OCI-LY1 (cell line): ENCODE data around the gene PAPPA.

Experiments used
- H2AFZ ChIP-seq: fragments of 200-600 bp; sonication (generic), shearing (Covaris generic); 2 replicates; pipeline ENCODE4 v1.6.0; 2014; ENCODE audit warnings: antibody characterized with exemption, mild to moderate bottlenecking, low read length
- H3F3A ChIP-seq: fragments of 200-600 bp; sonication (generic), shearing (Covaris generic); 2 replicates; pipeline ENCODE4 v1.6.0; 2014; ENCODE audit warnings: mild to moderate bottlenecking, antibody characterized with exemption, low read length, moderate library complexity; ENCODE audit not compliant: insufficient read depth
- H3K27ac ChIP-seq: fragments of 200-600 bp; sonication (generic); 2 replicates; pipeline ENCODE4 v1.5.1; 2014; ENCODE audit warnings: low read length, mixed run types, mild to moderate bottlenecking, low read depth; ENCODE audit not compliant: poor library complexity, severe bottlenecking
- H3K27me3 ChIP-seq: fragments of 200-600 bp; sonication (generic); 2 replicates; pipeline ENCODE4 v1.6.0; 2014; ENCODE audit warnings: antibody characterized with exemption, mild to moderate bottlenecking, low read length, moderate library complexity; ENCODE audit not compliant: insufficient read depth
- H3K36me3 ChIP-seq: fragments of 200-600 bp; sonication (generic); 2 replicates; pipeline ENCODE4 v1.6.1; 2014; ENCODE audit warnings: mild to moderate bottlenecking, antibody characterized with exemption, low read length, moderate library complexity, mixed read lengths; ENCODE audit not compliant: insufficient read depth
- H3K4me1 ChIP-seq: fragments of 200-600 bp; sonication (generic); 2 replicates; pipeline ENCODE4 v1.5.1; 2014; ENCODE audit warnings: mild to moderate bottlenecking, low read length, moderate library complexity; ENCODE audit not compliant: insufficient read depth, severe bottlenecking
- H3K4me2 ChIP-seq: fragments of 200-600 bp; sonication (generic), shearing (Covaris generic); 2 replicates; pipeline ENCODE4 v1.6.1; 2014; ENCODE audit warnings: low read length
- H3K4me3 ChIP-seq: fragments of 200-600 bp; sonication (generic); 2 replicates; pipeline ENCODE4 v1.5.1; 2014; ENCODE audit warnings: low read length, low read depth, mild to moderate bottlenecking, mixed read lengths; ENCODE audit not compliant: poor library complexity, severe bottlenecking
- H3K79me2 ChIP-seq: fragments of 200-600 bp; shearing (Covaris generic); 2 replicates; pipeline ENCODE4 v1.6.1; 2016; ENCODE audit warnings: mixed run types, low read length, mixed read lengths; ENCODE audit not compliant: insufficient read depth
- H3K9ac ChIP-seq: fragments of 200-600 bp; sonication (generic), shearing (Covaris generic); 2 replicates; pipeline ENCODE4 v1.6.1; 2014; ENCODE audit warnings: mild to moderate bottlenecking, low read length, mixed read lengths
- H3K9me2 ChIP-seq: fragments of 200-600 bp; sonication (generic), shearing (Covaris generic); 2 replicates; pipeline ENCODE4 v1.6.1; 2014; ENCODE audit warnings: low read depth, mild to moderate bottlenecking, low read length, mixed read lengths
- H3K9me3 ChIP-seq: fragments of 200-600 bp; shearing (Covaris generic); 2 replicates; pipeline ENCODE4 v1.6.1; 2014; ENCODE audit warnings: low read length, mixed read lengths
- H4K20me1 ChIP-seq: fragments of 200-600 bp; sonication (generic), shearing (Covaris generic); 2 replicates; pipeline ENCODE4 v1.6.0; 2016; ENCODE audit warnings: mild to moderate bottlenecking, low read length; ENCODE audit not compliant: insufficient read depth
- EZH2 ChIP-seq: fragments of 200-600 bp; sonication (generic), shearing (Covaris generic); IDR thresholded peaks from 2 replicates; pipeline ENCODE4 v1.8.0; 2017; ENCODE audit warnings: borderline replicate concordance, mixed run types, mild to moderate bottlenecking, antibody characterized with exemption, low read length, moderate library complexity, mixed read lengths
- TF ChIP-seq, protein P1 (sequence below): fragments of 200-600 bp; sonication (generic), shearing (Covaris generic); IDR thresholded peaks from 2 replicates; pipeline ENCODE4 v1.5.1; 2017; ENCODE audit warnings: mild to moderate bottlenecking, antibody characterized with exemption, low read length, moderate library complexity, mixed read lengths

PAPPA gene

DNA sequence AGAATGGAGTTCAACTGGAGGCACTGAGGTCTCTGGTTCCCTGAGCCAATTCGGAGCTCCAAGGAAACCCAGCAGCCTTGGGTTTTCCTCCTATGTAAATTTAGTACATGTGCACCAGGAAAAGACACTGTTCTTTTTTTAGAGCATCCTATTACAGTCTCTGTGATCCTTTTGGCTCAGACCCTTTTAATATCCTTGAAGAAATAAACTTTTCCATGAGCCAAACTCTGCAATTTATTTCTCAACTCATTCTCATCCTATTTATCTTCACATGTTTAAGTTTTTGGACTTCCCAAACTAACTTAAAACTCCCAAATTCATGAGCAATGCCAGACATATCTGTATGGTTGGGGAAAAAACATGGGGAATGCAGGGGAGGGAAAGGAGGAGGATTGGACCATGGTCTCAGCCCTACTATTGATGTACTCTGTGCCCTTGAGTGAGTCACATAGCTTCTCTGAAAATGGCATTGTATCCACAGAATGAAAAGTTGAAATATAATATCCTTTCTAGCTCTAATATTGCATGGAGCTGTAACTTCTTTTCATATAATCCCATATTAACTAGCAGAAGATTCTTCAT lies 76.6 kb downstream of the PAPPA start:
- Histone ChIP-seq H3K4me3 (no peak overlapping the region), H4K20me1 (no peaks in the 10 kb centered on the region), H3K9me3 (no peaks in the 10 kb centered on the region), H2AFZ (no peak overlapping the region), H3K36me3 (no peaks in the 10 kb centered on the region), H3K79me2 (no peaks in the 10 kb centered on the region), H3F3A (no peaks in the 10 kb centered on the region), H3K27ac (no peak overlapping the region), H3K4me1 (no peaks in the 10 kb centered on the region), H3K27me3 (no peaks in the 10 kb centered on the region), H3K4me2 (no peak overlapping the region), H3K9ac (no peak overlapping the region), H3K9me2 (no peaks in the 10 kb centered on the region)
- TF ChIP-seq, protein P1, sequence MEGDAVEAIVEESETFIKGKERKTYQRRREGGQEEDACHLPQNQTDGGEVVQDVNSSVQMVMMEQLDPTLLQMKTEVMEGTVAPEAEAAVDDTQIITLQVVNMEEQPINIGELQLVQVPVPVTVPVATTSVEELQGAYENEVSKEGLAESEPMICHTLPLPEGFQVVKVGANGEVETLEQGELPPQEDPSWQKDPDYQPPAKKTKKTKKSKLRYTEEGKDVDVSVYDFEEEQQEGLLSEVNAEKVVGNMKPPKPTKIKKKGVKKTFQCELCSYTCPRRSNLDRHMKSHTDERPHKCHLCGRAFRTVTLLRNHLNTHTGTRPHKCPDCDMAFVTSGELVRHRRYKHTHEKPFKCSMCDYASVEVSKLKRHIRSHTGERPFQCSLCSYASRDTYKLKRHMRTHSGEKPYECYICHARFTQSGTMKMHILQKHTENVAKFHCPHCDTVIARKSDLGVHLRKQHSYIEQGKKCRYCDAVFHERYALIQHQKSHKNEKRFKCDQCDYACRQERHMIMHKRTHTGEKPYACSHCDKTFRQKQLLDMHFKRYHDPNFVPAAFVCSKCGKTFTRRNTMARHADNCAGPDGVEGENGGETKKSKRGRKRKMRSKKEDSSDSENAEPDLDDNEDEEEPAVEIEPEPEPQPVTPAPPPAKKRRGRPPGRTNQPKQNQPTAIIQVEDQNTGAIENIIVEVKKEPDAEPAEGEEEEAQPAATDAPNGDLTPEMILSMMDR, result no peak
- TF ChIP-seq EZH2, result no peak

DNA sequence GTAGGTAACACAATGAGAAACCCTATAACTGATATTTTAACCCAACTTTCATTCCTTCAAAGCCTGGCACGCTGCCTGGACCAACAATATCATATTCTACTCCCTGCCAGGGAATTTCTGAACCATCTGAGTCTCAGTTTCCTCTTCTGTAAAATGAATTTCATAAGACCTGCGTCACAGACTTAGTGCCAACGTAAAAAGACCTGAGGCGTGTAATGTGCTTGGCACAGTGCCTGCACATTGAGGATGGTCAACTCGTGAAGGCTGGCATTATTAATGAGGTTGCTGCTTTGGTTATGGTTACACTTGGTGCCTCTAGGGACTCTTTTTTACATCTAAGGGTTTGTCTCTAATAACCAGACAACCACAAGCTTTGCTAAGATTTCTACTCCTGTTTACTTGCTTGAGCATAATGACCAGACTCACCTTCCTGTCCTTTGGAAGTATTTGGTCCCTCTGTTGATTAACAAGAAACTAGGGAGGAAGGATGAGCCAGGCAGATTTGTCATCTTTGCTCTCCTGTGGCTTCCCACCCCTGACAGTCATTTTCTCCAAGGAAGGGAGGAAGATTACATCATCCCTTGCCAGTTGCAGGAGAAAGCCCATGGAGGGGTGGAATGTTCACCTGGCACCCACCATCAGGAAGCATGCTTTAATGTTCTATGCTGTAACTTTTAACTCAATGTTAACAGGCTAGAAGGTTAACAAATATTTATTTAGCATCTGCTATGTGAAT lies 79.0 kb downstream of the PAPPA start:
- H3K4me2 ChIP-seq, result no peak overlapping the region
- no peaks in the 10 kb centered on the region for H3K9me2 ChIP-seq
- H3K9ac ChIP-seq, result no peak overlapping the region
- no peaks in the 10 kb centered on the region for H3K4me1 ChIP-seq
- H4K20me1 ChIP-seq, result no peaks in the 10 kb centered on the region
- H3K79me2 ChIP-seq, result no peaks in the 10 kb centered on the region
- no peak overlapping the region for H3K4me3 ChIP-seq
- no peaks in the 10 kb centered on the region for H3K9me3 ChIP-seq
- no peaks in the 10 kb centered on the region for H3F3A ChIP-seq
- H3K36me3 ChIP-seq, result no peaks in the 10 kb centered on the region
- TF ChIP-seq, protein P1, result no peak
- TF ChIP-seq EZH2, result no peak
- H3K27me3 ChIP-seq, result no peaks in the 10 kb centered on the region
- H2AFZ ChIP-seq, result no peak overlapping the region
- H3K27ac ChIP-seq, result no peak overlapping the region

DNA sequence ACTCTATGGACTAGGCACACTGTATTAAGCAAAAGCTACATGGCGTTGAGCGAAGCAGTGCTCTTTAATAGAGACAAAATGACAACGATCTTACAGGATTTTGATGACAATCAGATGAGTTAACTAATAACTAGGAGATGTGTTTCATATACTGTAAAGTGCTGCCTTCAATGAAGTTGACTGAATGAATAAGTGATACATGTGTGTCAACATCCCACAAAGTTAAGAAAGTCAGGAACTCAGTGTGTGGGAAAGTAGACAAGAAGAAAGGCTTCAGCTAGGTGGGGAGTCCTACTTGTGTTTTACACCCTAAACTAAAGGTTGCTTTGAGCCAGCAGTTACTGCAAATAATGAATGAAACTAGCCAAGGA lies 79.6 kb downstream of the PAPPA start:
- H3F3A ChIP-seq, result no peaks in the 10 kb centered on the region
- no peaks in the 10 kb centered on the region for H3K9me3 ChIP-seq
- H3K36me3 ChIP-seq, result no peaks in the 10 kb centered on the region
- H3K27ac ChIP-seq, result no peak overlapping the region
- no peak overlapping the region for H2AFZ ChIP-seq
- H3K79me2 ChIP-seq, result no peaks in the 10 kb centered on the region
- H4K20me1 ChIP-seq, result no peaks in the 10 kb centered on the region
- no peaks in the 10 kb centered on the region for H3K4me1 ChIP-seq
- H3K4me3 ChIP-seq, result no peak overlapping the region
- TF ChIP-seq, protein P1, result no peak
- no peak for TF ChIP-seq EZH2
- no peaks in the 10 kb centered on the region for H3K9me2 ChIP-seq
- no peaks in the 10 kb centered on the region for H3K27me3 ChIP-seq
- H3K4me2 ChIP-seq, result no peak overlapping the region
- no peak overlapping the region for H3K9ac ChIP-seq
